Tibial nerve (tissue), 4 donors: ENCODE measurements around the gene NLRP1. TPM values are rescaled to one million over a fixed set of nuclear protein-coding genes. Genes with fewer than 3 reads are reported as not detected.
A peak's percentile ranks its signal among the peaks of the same experiment; 100 is the strongest.

Experiments
- DNase-seq, 2 donors: peaks; one replicate each; pipeline ENCODE4 v3.0.0-alpha.2; 2019; ENCODE audit warnings: low spot score in 2 of 2
- H3K27ac ChIP-seq, 4 donors: fragments of 200-600 bp; sonication (generic) in 3 of 4; one replicate each; pipeline ENCODE4 v1.5.1; 2017 to 2019; ENCODE audit warnings: mild to moderate bottlenecking in 1 of 4
- H3K27me3 ChIP-seq, 2 donors: fragments of 200-600 bp; sonication (generic) in 1 of 2; one replicate each; pipeline versions ENCODE4 v1.5.1 to v1.6.0; 2017 to 2019
- H3K36me3 ChIP-seq, 3 donors: fragments of 200-600 bp; sonication (generic); one replicate each; pipeline ENCODE4 v1.5.1; 2018 to 2019
- H3K4me1 ChIP-seq, 4 donors: fragments of 200-600 bp; sonication (generic) in 3 of 4; one replicate each; pipeline ENCODE4 v1.5.1; 2017 to 2019
- H3K4me3 ChIP-seq, 4 donors: fragments of 200-600 bp; sonication (generic) in 3 of 4; one replicate each; pipeline ENCODE4 v1.5.1; 2017 to 2019; ENCODE audit warnings: mild to moderate bottlenecking in 1 of 4, moderate library complexity in 1 of 4
- H3K9me3 ChIP-seq, 4 donors: fragments of 200-600 bp; sonication (generic) in 3 of 4; one replicate each; pipeline ENCODE4 v1.5.1; 2017 to 2019
- CTCF ChIP-seq, 5 experiments: fragments of 200-600 bp in 3 of 5; fragments of 450-650 bp in 2 of 5; sonication (generic) in 3 of 5; IDR thresholded peaks; one replicate each; pipeline ENCODE4 v1.5.1; 2016 to 2019; ENCODE audit warnings: antibody characterized with exemption in 5 of 5, mild to moderate bottlenecking in 3 of 5, moderate library complexity in 2 of 5
- EP300 ChIP-seq, 2 donors: sonication (generic); formaldehyde crosslinking; IDR thresholded peaks; one replicate each; pipeline ENCODE4 v1.6.1; 2017; ENCODE audit warnings: antibody characterized with exemption in 2 of 2, mild to moderate bottlenecking in 1 of 2
- POLR2A ChIP-seq, 2 donors: fragments of 450-650 bp; IDR thresholded peaks; one replicate each; pipeline ENCODE4 v1.6.1; 2017; ENCODE audit warnings: antibody characterized with exemption in 2 of 2, mild to moderate bottlenecking in 2 of 2, moderate library complexity in 2 of 2
- WGBS, 2 donors: methylation state at CpG; one replicate each; pipeline ENCODE4 v1.1.5; 2018; 5-methylcytosine and 5-hydroxymethylcytosine counted together
- total RNA-seq, 4 donors: library from RNA; depleted of rRNA; stranded (reverse); fragments of >200 nt; gene quantifications; one replicate each; pipeline ENCODE4 v1.1.0, GENCODE V29; 2016

Gene NLRP1
- total RNA-seq, 4 donors from 2014 or later = 33.0 to 52.4 (median 36.6) TPM

DNA sequence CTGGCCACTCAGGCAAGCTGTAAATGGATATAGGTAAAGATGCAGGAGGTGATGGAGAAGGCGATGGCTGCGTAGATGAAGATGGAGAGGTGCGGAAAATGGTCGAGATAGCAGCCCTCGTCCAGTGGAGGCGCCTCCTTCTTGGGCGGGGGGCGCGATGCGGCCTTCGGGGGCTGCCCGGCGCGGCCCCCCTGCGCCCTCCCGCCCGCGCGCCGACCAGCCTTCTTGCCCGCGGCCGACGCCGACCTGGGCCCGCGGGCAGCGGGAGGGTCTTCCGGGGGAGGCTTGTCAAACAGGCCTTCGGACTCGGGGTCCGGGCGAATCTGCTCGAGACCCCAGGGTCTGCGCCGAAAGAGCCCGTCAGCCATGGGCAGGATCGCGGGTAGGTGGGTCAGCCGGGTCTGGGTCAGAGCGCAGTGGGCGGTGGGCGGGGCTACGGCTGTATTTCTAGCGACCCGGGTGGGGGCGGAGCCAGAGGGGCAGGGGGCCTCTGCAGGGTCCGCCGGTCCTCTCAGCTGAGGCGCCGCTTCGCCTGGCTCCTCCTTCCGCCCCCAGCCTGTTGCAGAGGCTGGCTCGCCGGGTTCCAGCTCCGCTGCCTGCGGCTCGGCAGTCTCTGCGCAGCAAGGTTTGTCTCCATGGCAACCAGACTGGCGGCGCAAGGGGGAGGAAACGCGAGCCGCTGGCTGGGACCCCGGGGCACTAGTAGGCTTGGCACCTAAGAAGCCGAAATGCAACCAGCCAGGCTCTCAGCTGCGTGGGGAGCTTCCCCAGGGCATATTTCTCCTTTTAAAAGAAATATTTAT, 83.5 kb downstream of the NLRP1 start:
- no peaks in the 10 kb centered on the region for H3K9me3 ChIP-seq

GRCh38 chr17:5500247-5500588, 84.1 kb downstream of the NLRP1 start:
- H3K4me1 ChIP-seq = peaks cover 0 to 22% (median 4%) of the 10 kb centered on the region in 4 donors
- peak overlapping the region in 2 of 4 donors; percentile 54 to 66 for H3K27ac ChIP-seq
- peak overlapping the region; percentile 45 to 66 (median 58) for H3K4me3 ChIP-seq
- no peak for DNase-seq
- H3K27me3 ChIP-seq = no peaks in the 10 kb centered on the region
- TF ChIP-seq EP300 (IDR thresholded peaks at IDR 0.05) = no peak
- TF ChIP-seq CTCF (IDR thresholded peaks at IDR 0.05) = no peak
- TF ChIP-seq POLR2A (IDR thresholded peaks at IDR 0.05) = no peak
- H3K36me3 ChIP-seq = no peaks in the 10 kb centered on the region
- no peaks in the 10 kb centered on the region for H3K9me3 ChIP-seq
- 8 to 9% methylated on average over 18 of the region's 18 CpGs for WGBS, 2 donors

More for the DNA sequence above, 83.5 kb downstream of the NLRP1 start:
- Histone ChIP-seq H3K27me3 (no peaks in the 10 kb centered on the region), H3K36me3 (no peaks in the 10 kb centered on the region), H3K4me3 (peak overlapping the region; percentile 45 to 66 (median 58)), H3K4me1 (peaks cover 0 to 22% (median 4%) of the 10 kb centered on the region in 4 donors), H3K27ac (peak overlapping the region in 3 of 4 donors; percentile 52 to 66 (median 54))
- TF ChIP-seq EP300 (IDR thresholded peaks at IDR 0.05) = peak in 1 of 2 donors; percentile 8
- TF ChIP-seq POLR2A (IDR thresholded peaks at IDR 0.05) = no peak
- TF ChIP-seq CTCF (IDR thresholded peaks at IDR 0.05) = peak in 1 of 5 experiments; percentile 14
- WGBS, 2 donors = 3 to 6% methylated on average over 48 to 49 of the region's 67 CpGs
- peak; percentile 19 to 21 for DNase-seq

DNA sequence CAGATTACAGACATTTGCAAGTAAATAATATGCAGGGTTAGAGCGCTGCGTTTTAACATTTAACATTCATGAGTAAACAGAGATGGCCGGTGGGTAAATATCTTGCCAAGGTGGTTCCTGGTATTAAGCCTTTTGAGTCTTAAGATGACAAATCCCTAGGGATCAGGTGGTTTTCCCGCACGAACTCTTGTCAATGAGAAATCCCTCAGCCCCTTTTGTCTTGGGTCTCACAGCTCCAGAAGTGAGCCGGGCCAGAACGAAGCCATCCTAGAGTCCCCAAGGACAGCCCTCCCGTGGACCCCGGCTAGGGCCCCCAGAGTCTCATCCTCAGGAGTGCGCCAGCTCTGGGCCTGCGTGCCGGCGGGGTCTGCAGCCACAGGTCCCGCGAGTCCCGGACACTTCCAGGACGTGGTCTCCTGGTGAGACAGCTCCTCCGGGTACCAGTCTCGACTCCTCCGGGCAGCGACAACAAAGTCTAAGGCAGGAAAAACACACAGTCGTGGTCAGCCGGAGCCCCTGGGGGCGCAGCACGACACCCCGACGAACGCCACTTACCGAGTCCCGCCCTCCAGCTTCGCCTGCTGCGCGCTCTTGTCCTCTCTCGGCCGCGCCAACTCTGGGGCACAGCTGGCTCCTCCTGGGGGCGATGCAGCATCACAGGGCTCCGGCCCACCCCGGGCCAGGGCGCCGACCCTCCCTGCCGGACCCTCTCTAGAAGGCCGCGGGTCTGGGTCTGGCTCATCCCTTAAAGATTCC, 84.7 kb downstream of the NLRP1 start:
- TF ChIP-seq POLR2A (IDR thresholded peaks at IDR 0.05) (no peak), EP300 (IDR thresholded peaks at IDR 0.05) (no peak), CTCF (IDR thresholded peaks at IDR 0.05) (no peak)
- WGBS, 2 donors = 22 to 46% methylated on average over 13 to 43 of the region's 44 CpGs
- Histone ChIP-seq H3K36me3 (no peaks in the 10 kb centered on the region), H3K27ac (peak overlapping the region in 1 of 4 donors; percentile 66), H3K9me3 (no peaks in the 10 kb centered on the region), H3K27me3 (no peaks in the 10 kb centered on the region), H3K4me3 (peak overlapping the region; percentile 45 to 66 (median 58)), H3K4me1 (peaks cover 0 to 22% (median 4%) of the 10 kb centered on the region in 4 donors)
- no peak for DNase-seq

DNA sequence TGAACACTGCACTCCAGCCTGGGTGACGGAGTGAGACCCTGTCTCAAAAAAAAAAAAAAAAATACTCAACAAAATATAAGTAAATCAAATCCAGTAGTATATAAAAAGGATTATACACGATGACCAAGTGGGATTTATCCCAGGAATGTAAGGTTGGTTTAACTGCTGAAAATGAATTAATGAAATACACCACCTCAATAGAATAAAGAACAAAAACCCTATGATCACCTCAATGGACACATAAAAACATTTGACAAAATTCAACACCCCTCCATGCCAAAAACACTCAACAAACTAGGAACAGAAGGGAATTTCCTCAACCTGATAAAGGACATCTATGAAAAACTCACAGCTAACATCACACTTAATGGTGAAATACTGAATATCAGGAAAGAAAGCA, 91.3 kb downstream of the NLRP1 start:
- no peak for DNase-seq
- H3K27ac ChIP-seq = no peak overlapping the region
- TF ChIP-seq POLR2A (IDR thresholded peaks at IDR 0.05) = no peak
- no peak for TF ChIP-seq CTCF (IDR thresholded peaks at IDR 0.05)
- TF ChIP-seq EP300 (IDR thresholded peaks at IDR 0.05) = no peak
- no peak overlapping the region for H3K4me3 ChIP-seq
- no peaks in the 10 kb centered on the region for H3K27me3 ChIP-seq
- H3K4me1 ChIP-seq = peaks cover 0 to 12% (median under 1%) of the 10 kb centered on the region in 4 donors
- WGBS, 2 donors = 92 to 97% methylated on average over 2 of the region's 2 CpGs
- H3K9me3 ChIP-seq = no peaks in the 10 kb centered on the region
- peaks cover 0 to 25% (median 15%) of the 10 kb centered on the region in 3 donors for H3K36me3 ChIP-seq

- Histone ChIP-seq H3K4me3 (no peak overlapping the region), H3K27ac (no peak overlapping the region), H3K36me3 (peaks cover 0 to 32% (median 15%) of the 10 kb centered on the region in 3 donors), H3K4me1 (peaks cover 0 to 40% (median 22%) of the 10 kb centered on the region in 4 donors), H3K27me3 (no peaks in the 10 kb centered on the region), H3K9me3 (no peaks in the 10 kb centered on the region)
- WGBS, 2 donors = 86 to 87% methylated on average over 8 of the region's 8 CpGs
- TF ChIP-seq POLR2A (IDR thresholded peaks at IDR 0.05) (no peak), EP300 (IDR thresholded peaks at IDR 0.05) (no peak), CTCF (IDR thresholded peaks at IDR 0.05) (no peak)
- no peak for DNase-seq
These were observed 95.6 kb downstream of the NLRP1 start for GRCh38 chr17:5488752-5489151.
